ENCODE measurements around the gene SCAP.

Gene SCAP

GRCh38 chr3:47409284-47409683 lies 66.5 kb downstream of the SCAP start (continued):
- TF ChIP-seq ZNF362 (tag by site-specific recombination; IDR thresholded peaks at IDR 0.05) (no peak), ZIC2 (tag by site-specific recombination; IDR thresholded peaks at IDR 0.05) (no peak), ZNF843 (tag by site-specific recombination; IDR thresholded peaks at IDR 0.05) (no peak)

- H3K36me3 ChIP-seq (ENCODE audit: control insufficient read depth in 2 of 2, insufficient read depth in 1 of 2, low read length in 2 of 2) = peaks cover 0 to 70% of the 10 kb centered on the region in 2 experiments; a peak in 2 of 3 replicates
Observed at GRCh38 chr3:47408839-47409229, 66.9 kb downstream of the SCAP start.

GRCh38 chr3:47407896-47408838 lies 67.6 kb downstream of the SCAP start:
- H3K9me3 ChIP-seq (ENCODE audit: control insufficient read depth, insufficient read depth, low read depth, low read length) = no peaks in the 10 kb centered on the region
- TF ChIP-seq ZNF148 (tag by site-specific recombination; IDR thresholded peaks at IDR 0.05; ENCODE audit: borderline replicate concordance) = no peak
- no peak for TF ChIP-seq ZNF791 (tag by site-specific recombination; IDR thresholded peaks at IDR 0.05)
- no peak for TF ChIP-seq ZNF548 (tag by site-specific recombination; IDR thresholded peaks at IDR 0.05)
- no peak for TF ChIP-seq ZNF146 (tag by site-specific recombination; IDR thresholded peaks at IDR 0.05)
- no peak for TF ChIP-seq HIC1 (tag by site-specific recombination; IDR thresholded peaks at IDR 0.05)
- no peak for TF ChIP-seq KLF9 (tag by site-specific recombination; IDR thresholded peaks at IDR 0.05; ENCODE audit: low read depth)
- TF ChIP-seq ZNF274 (IDR thresholded peaks at IDR 0.05; ENCODE audit: low read length) = no peak
- TF ChIP-seq ZNF274 (tag by site-specific recombination; IDR thresholded peaks at IDR 0.05; ENCODE audit: borderline replicate concordance) = no peak
- TF ChIP-seq ZNF529 (tag by site-specific recombination; IDR thresholded peaks at IDR 0.05; ENCODE audit: insufficient replicate concordance) = no peak
- no peak for TF ChIP-seq ZNF10 (tag by site-specific recombination; IDR thresholded peaks at IDR 0.05)
- no peak for TF ChIP-seq ZNF704 (tag by site-specific recombination; IDR thresholded peaks at IDR 0.05)
- no peak for TF ChIP-seq HOXC10 (CRISPR knock-in tag; IDR thresholded peaks at IDR 0.05)
- TF ChIP-seq ZNF404 (tag by site-specific recombination; IDR thresholded peaks at IDR 0.05) = no peak
- peaks cover 0 to 63% of the 10 kb centered on the region in 2 experiments; a peak in 2 of 3 replicates for H3K36me3 ChIP-seq (ENCODE audit: control insufficient read depth in 2 of 2, insufficient read depth in 1 of 2, low read length in 2 of 2)
- H3K27ac ChIP-seq (ENCODE audit: extremely low read depth, low read depth, low read length) = no peak overlapping the region
- no peak overlapping the region for H3K4me3 ChIP-seq (ENCODE audit: low read depth, low read length)
- ChIA-PET POLR2A (interaction anchor here (1.3 kb wide), 1 partner anchor 28 kb away, joined by 3 read pairs; the partner anchor contains the start of gene PTPN23), CTCF (interaction anchor here (1.2 kb wide), 1 partner anchor 8 kb away, joined by 4 read pairs; no protein-coding TSS in a partner anchor)
- no peaks in the 10 kb centered on the region for H3K4me1 ChIP-seq (ENCODE audit: control insufficient read depth, insufficient read depth, low read length)

More at GRCh38 chr3:47408839-47409229, 66.9 kb downstream of the SCAP start:
- no peaks in the 10 kb centered on the region for H3K9me3 ChIP-seq (ENCODE audit: control insufficient read depth, insufficient read depth, low read depth, low read length)
- POLR2A ChIA-PET = interaction anchor here (0.5 kb wide), 1 partner anchor 348 kb away, joined by 6 read pairs; no protein-coding TSS in a partner anchor
- TF ChIP-seq ZNF223 (tag by site-specific recombination; IDR thresholded peaks at IDR 0.05) (no peak), ZNF266 (tag by site-specific recombination; IDR thresholded peaks at IDR 0.05; ENCODE audit: low read depth) (no peak), MEIS1 (CRISPR knock-in tag; IDR thresholded peaks at IDR 0.05; ENCODE audit: borderline replicate concordance) (no peak), ZNF155 (tag by site-specific recombination; IDR thresholded peaks at IDR 0.05) (no peak), ZSCAN4 (tag by site-specific recombination; IDR thresholded peaks at IDR 0.05) (no peak), ZXDB (tag by site-specific recombination; IDR thresholded peaks at IDR 0.05) (no peak)
- H3K4me1 ChIP-seq (ENCODE audit: control insufficient read depth, insufficient read depth, low read length) = no peaks in the 10 kb centered on the region
- CTCF ChIA-PET = interaction anchor here (1.0 kb wide), 1 partner anchor 13 kb away, joined by 4 read pairs; no protein-coding TSS in a partner anchor
- no peak overlapping the region for H3K4me3 ChIP-seq (ENCODE audit: low read depth, low read length)
- H3K27ac ChIP-seq (ENCODE audit: extremely low read depth, low read depth, low read length) = no peak overlapping the region

Data from HEK293 (cell line).